HepG2 (cell line): ENCODE results near the gene DEDD2. TPM values are rescaled to one million over a fixed set of nuclear protein-coding genes. Genes with fewer than 3 reads are reported as not detected.

Source experiments
- BCLAF1 ChIP-seq: fragments of 450-650 bp; IDR thresholded peaks from 2 replicates; pipeline ENCODE4 v1.6.1; 2017; ENCODE audit warnings: mild to moderate bottlenecking
- EED ChIP-seq: sonication (generic); formaldehyde crosslinking; IDR thresholded peaks from 2 replicates; pipeline ENCODE4 v1.5.0; 2020; ENCODE audit warnings: mild to moderate bottlenecking, missing genetic modification reagents
- HDAC2 ChIP-seq: sonication (generic); formaldehyde crosslinking; IDR thresholded peaks from 2 replicates; pipeline ENCODE4 v1.4.0; 2020; ENCODE audit warnings: missing genetic modification reagents
- HNF4G ChIP-seq, 2 experiments: sonication (generic) in 1 of 2; formaldehyde crosslinking in 1 of 2; IDR thresholded peaks; 2 replicates each; pipeline versions ENCODE4 v1.4.0 to v1.6.1; 2011 to 2020; ENCODE audit warnings: borderline replicate concordance in 2 of 2, low read depth in 2 of 2, mild to moderate bottlenecking in 2 of 2, low read length in 1 of 2, missing genetic modification reagents in 1 of 2, moderate library complexity in 1 of 2
- HOXA9 ChIP-seq: sonication (generic); formaldehyde crosslinking; IDR thresholded peaks from 2 replicates; pipeline ENCODE4 v1.8.1; 2022; ENCODE audit warnings: missing genetic modification reagents, mild to moderate bottlenecking, moderate library complexity, borderline replicate concordance
- KLF12 ChIP-seq: sonication (generic); formaldehyde crosslinking; IDR thresholded peaks from 2 replicates; pipeline ENCODE4 v1.4.0; 2020; ENCODE audit warnings: missing genetic modification reagents, borderline replicate concordance
- MTA3 ChIP-seq: sonication (generic); formaldehyde crosslinking; IDR thresholded peaks from 2 replicates; pipeline ENCODE4 v1.4.0; 2020; ENCODE audit warnings: missing genetic modification reagents
- NFKBIZ ChIP-seq: IDR thresholded peaks from 2 replicates; pipeline ENCODE4 v1.6.1; 2018; ENCODE audit warnings: missing genetic modification reagents, missing compliant biosample characterization
- PAWR ChIP-seq: sonication (generic); formaldehyde crosslinking; IDR thresholded peaks from 2 replicates; pipeline ENCODE4 v1.4.0; 2020; ENCODE audit warnings: missing genetic modification reagents, mild to moderate bottlenecking, borderline replicate concordance
- SIX4 ChIP-seq: sonication (generic); formaldehyde crosslinking; IDR thresholded peaks from 2 replicates; pipeline ENCODE4 v1.4.0; 2020; ENCODE audit warnings: missing genetic modification reagents
- SMARCE1 ChIP-seq: fragments of 450-650 bp; IDR thresholded peaks from 2 replicates; pipeline ENCODE4 v1.6.1; 2017; ENCODE audit warnings: borderline replicate concordance
- TARDBP ChIP-seq: sonication (generic); formaldehyde crosslinking; IDR thresholded peaks from 2 replicates; pipeline ENCODE4 v1.8.0; 2022; ENCODE audit warnings: mild to moderate bottlenecking, missing genetic modification reagents
- ZNF264 ChIP-seq: sonication (generic); formaldehyde crosslinking; IDR thresholded peaks from 2 replicates; pipeline ENCODE4 v1.4.0; 2020; ENCODE audit warnings: missing genetic modification reagents
- ZNF317 ChIP-seq: sonication (generic); formaldehyde crosslinking; IDR thresholded peaks from 2 replicates; pipeline ENCODE4 v1.5.0; 2020; ENCODE audit warnings: mild to moderate bottlenecking, missing genetic modification reagents
- ZNF550 ChIP-seq: sonication (generic); formaldehyde crosslinking; IDR thresholded peaks from 2 replicates; pipeline ENCODE4 v1.4.0; 2020; ENCODE audit warnings: mild to moderate bottlenecking, missing genetic modification reagents, borderline replicate concordance
- ZNF615 ChIP-seq: sonication (generic); formaldehyde crosslinking; IDR thresholded peaks from 2 replicates; pipeline ENCODE4 v1.5.0; 2020; ENCODE audit warnings: mild to moderate bottlenecking, missing genetic modification reagents, borderline replicate concordance
- ZNF816 ChIP-seq: sonication (generic); formaldehyde crosslinking; IDR thresholded peaks from 2 replicates; pipeline ENCODE4 v1.8.0; 2022; ENCODE audit warnings: missing genetic modification reagents, mild to moderate bottlenecking, borderline replicate concordance
- polyA plus RNA-seq, 8 experiments: library from polyadenylated mRNA; depleted of rRNA in 3 of 8; stranded (reverse) in 7 of 8; unstranded in 1 of 8; fragments of >200 nt; fragmentation: Illumina TruSeq in 4 of 8; extraction: Trizol in 4 of 8; gene quantifications; 2 replicates each; pipeline versions ENCODE4 v1.2.1 to v1.2.3, GENCODE V29; 2011 to 2016; ENCODE audit warnings: low read depth in 4 of 8, missing spikeins in 1 of 8, mixed read lengths in 1 of 8; ENCODE audit not compliant: insufficient read depth in 1 of 8
- total RNA-seq, 5 experiments: library from RNA; depleted of rRNA; stranded (reverse); fragments of >200 nt; fragmentation: Illumina TruSeq; extraction: Trizol; gene quantifications; 2 replicates each; pipeline ENCODE4 v1.2.3, GENCODE V29; 2016; ENCODE audit warnings: low read depth in 1 of 5
- TF ChIP-seq, protein P1 (sequence below): sonication (generic); formaldehyde crosslinking; IDR thresholded peaks from 2 replicates; pipeline ENCODE4 v1.4.0; 2020; ENCODE audit warnings: missing genetic modification reagents, mild to moderate bottlenecking, borderline replicate concordance
- TF ChIP-seq, protein P2 (sequence below): sonication (generic); formaldehyde crosslinking; IDR thresholded peaks from 2 replicates; pipeline ENCODE4 v1.5.1; 2020; ENCODE audit warnings: missing genetic modification reagents, mild to moderate bottlenecking, borderline replicate concordance

Gene DEDD2
- total and polyA plus RNA-seq, 2 of the 13 experiments (the other 11 are each of a cell fraction or from before 2014, with no cell fraction given), result 19.2 to 24.7 TPM

- TF ChIP-seq HNF4G (IDR thresholded peaks at IDR 0.05; ENCODE audit: borderline replicate concordance, low read depth, low read length) (no peak), HNF4G (CRISPR knock-in tag; IDR thresholded peaks at IDR 0.05; ENCODE audit: borderline replicate concordance, low read depth) (no peak), TARDBP (CRISPR knock-in tag) (peak; percentile 69; the same call in 1 of the 2 replicates), ZNF550 (CRISPR knock-in tag) (no peak), PAWR (CRISPR knock-in tag) (no peak), EED (CRISPR knock-in tag) (no peak), SMARCE1 (no peak), MTA3 (CRISPR knock-in tag) (no peak), KLF12 (CRISPR knock-in tag) (no peak; the same call in 1 of the 2 replicates), NFKBIZ (CRISPR knock-in tag) (no peak; the same call in 1 of the 2 replicates), ZNF816 (CRISPR knock-in tag) (peak; percentile 91), ZNF264 (CRISPR knock-in tag) (no peak), HDAC2 (peak; percentile 49; the same call in 1 of the 2 replicates), HOXA9 (CRISPR knock-in tag) (no peak), ZNF317 (peak; percentile 48; the same call in 1 of the 2 replicates), SIX4 (CRISPR knock-in tag) (no peak), ZNF615 (CRISPR knock-in tag) (no peak), BCLAF1 (no peak)
- TF ChIP-seq, protein P1, sequence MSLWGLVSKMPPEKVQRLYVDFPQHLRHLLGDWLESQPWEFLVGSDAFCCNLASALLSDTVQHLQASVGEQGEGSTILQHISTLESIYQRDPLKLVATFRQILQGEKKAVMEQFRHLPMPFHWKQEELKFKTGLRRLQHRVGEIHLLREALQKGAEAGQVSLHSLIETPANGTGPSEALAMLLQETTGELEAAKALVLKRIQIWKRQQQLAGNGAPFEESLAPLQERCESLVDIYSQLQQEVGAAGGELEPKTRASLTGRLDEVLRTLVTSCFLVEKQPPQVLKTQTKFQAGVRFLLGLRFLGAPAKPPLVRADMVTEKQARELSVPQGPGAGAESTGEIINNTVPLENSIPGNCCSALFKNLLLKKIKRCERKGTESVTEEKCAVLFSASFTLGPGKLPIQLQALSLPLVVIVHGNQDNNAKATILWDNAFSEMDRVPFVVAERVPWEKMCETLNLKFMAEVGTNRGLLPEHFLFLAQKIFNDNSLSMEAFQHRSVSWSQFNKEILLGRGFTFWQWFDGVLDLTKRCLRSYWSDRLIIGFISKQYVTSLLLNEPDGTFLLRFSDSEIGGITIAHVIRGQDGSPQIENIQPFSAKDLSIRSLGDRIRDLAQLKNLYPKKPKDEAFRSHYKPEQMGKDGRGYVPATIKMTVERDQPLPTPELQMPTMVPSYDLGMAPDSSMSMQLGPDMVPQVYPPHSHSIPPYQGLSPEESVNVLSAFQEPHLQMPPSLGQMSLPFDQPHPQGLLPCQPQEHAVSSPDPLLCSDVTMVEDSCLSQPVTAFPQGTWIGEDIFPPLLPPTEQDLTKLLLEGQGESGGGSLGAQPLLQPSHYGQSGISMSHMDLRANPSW (CRISPR knock-in tag), result no peak
- TF ChIP-seq, protein P2, sequence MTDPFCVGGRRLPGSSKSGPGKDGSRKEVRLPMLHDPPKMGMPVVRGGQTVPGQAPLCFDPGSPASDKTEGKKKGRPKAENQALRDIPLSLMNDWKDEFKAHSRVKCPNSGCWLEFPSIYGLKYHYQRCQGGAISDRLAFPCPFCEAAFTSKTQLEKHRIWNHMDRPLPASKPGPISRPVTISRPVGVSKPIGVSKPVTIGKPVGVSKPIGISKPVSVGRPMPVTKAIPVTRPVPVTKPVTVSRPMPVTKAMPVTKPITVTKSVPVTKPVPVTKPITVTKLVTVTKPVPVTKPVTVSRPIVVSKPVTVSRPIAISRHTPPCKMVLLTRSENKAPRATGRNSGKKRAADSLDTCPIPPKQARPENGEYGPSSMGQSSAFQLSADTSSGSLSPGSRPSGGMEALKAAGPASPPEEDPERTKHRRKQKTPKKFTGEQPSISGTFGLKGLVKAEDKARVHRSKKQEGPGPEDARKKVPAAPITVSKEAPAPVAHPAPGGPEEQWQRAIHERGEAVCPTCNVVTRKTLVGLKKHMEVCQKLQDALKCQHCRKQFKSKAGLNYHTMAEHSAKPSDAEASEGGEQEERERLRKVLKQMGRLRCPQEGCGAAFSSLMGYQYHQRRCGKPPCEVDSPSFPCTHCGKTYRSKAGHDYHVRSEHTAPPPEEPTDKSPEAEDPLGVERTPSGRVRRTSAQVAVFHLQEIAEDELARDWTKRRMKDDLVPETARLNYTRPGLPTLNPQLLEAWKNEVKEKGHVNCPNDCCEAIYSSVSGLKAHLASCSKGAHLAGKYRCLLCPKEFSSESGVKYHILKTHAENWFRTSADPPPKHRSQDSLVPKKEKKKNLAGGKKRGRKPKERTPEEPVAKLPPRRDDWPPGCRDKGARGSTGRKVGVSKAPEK (CRISPR knock-in tag), result no peak
Observed at GRCh38 chr19:42219812-42220750, 2.6 kb upstream of the DEDD2 start, which contains the start of gene ZNF526 (continued).
